ENCODE results near the gene NPM1. TPM values are rescaled to one million over a fixed set of nuclear protein-coding genes. Genes with fewer than 3 reads are reported as not detected.
A peak's percentile ranks its signal among the peaks of the same experiment; 100 is the strongest.
"Not testable (repeated sequence)": the region's sequence is repeated elsewhere in the genome, so short reads cannot be mapped to it uniquely, and the experiment has no call there.

Gene NPM1
- total RNA-seq, 2 experiments from 2014 or later = 1,050 to 1,562 TPM

GRCh38 chr5:171366645-171367044 lies 21.0 kb upstream of the NPM1 start:
- Mint-ChIP-seq H3K27me3 (peaks cover 14% of the 10 kb centered on the region), H3K9me3 (no peaks in the 10 kb centered on the region), H3K27ac (no peak overlapping the region), H3K4me1 (peaks cover 2% of the 10 kb centered on the region), H3K4me3 (no peak overlapping the region), H3K36me3 (ENCODE audit: low read depth) (no peaks in the 10 kb centered on the region)
- POLR2A ChIA-PET = interaction anchor here (0.7 kb wide), 1 partner anchor 316 kb away, joined by 3 read pairs; no protein-coding TSS in a partner anchor
- no peak for DNase-seq
- CTCF ChIA-PET = interaction anchor here (0.6 to 0.7 kb wide), 2 partner anchors 35 to 590 kb away, joined by 3 read pairs; no protein-coding TSS in a partner anchor

GRCh38 chr5:171367424-171368370 lies 20.0 kb upstream of the NPM1 start:
- H3K27me3 Mint-ChIP-seq = peaks cover 14% of the 10 kb centered on the region
- POLR2A ChIA-PET = interaction anchor here (0.7 kb wide), 1 partner anchor 315 kb away, joined by 3 read pairs; no protein-coding TSS in a partner anchor

GRCh38 chr5:171369056-171369455 lies 18.6 kb upstream of the NPM1 start:
- CTCF ChIA-PET = no interaction called here
- H3K4me1 Mint-ChIP-seq = peaks cover 2% of the 10 kb centered on the region
- H3K4me3 Mint-ChIP-seq = no peak overlapping the region
- H3K9me3 Mint-ChIP-seq = no peaks in the 10 kb centered on the region
- no peaks in the 10 kb centered on the region for H3K36me3 Mint-ChIP-seq (ENCODE audit: low read depth)
- H3K27ac Mint-ChIP-seq = no peak overlapping the region
- POLR2A ChIA-PET = no interaction called here
- peaks cover 10% of the 10 kb centered on the region for H3K27me3 Mint-ChIP-seq
- DNase-seq = no peak

More at GRCh38 chr5:171367424-171368370, 20.0 kb upstream of the NPM1 start:
- Mint-ChIP-seq H3K4me3 (no peak overlapping the region), H3K9me3 (no peaks in the 10 kb centered on the region), H3K27ac (no peak overlapping the region), H3K36me3 (ENCODE audit: low read depth) (no peaks in the 10 kb centered on the region), H3K4me1 (peaks cover 2% of the 10 kb centered on the region)
- CTCF ChIA-PET = interaction anchor here (0.6 kb wide), 2 partner anchors 462 to 1398 kb away, joined by 3 read pairs; no protein-coding TSS in a partner anchor
- DNase-seq = no peak

- H3K27me3 Mint-ChIP-seq = peaks cover 10% of the 10 kb centered on the region
- H3K4me1 Mint-ChIP-seq = peaks cover 2% of the 10 kb centered on the region
- POLR2A ChIA-PET = no interaction called here
- H3K27ac Mint-ChIP-seq = no peak overlapping the region
- H3K36me3 Mint-ChIP-seq (ENCODE audit: low read depth) = no peaks in the 10 kb centered on the region
- CTCF ChIA-PET = no interaction called here
- no peaks in the 10 kb centered on the region for H3K9me3 Mint-ChIP-seq
- DNase-seq = no peak
- H3K4me3 Mint-ChIP-seq = no peak overlapping the region
Measured at GRCh38 chr5:171369898-171370297, 17.8 kb upstream of the NPM1 start.

- CTCF ChIA-PET; H3K27me3 Mint-ChIP-seq; H3K9me3 Mint-ChIP-seq; POLR2A ChIA-PET; H3K4me3 Mint-ChIP-seq; H3K27ac Mint-ChIP-seq; H3K4me1 Mint-ChIP-seq; H3K36me3 Mint-ChIP-seq (ENCODE audit: low read depth); DNase-seq: not testable (repeated sequence)
Measured at GRCh38 chr5:171370881-171371280, 16.8 kb upstream of the NPM1 start.

GRCh38 chr5:171371326-171371725 lies 16.3 kb upstream of the NPM1 start:
- DNase-seq = no peak
- Mint-ChIP-seq H3K4me1 (peaks cover 2% of the 10 kb centered on the region), H3K36me3 (ENCODE audit: low read depth) (no peaks in the 10 kb centered on the region), H3K27me3 (peaks cover 7% of the 10 kb centered on the region), H3K9me3 (no peaks in the 10 kb centered on the region), H3K27ac (no peak overlapping the region), H3K4me3 (no peak overlapping the region)
- ChIA-PET CTCF (no interaction called here), POLR2A (no interaction called here)

- Mint-ChIP-seq H3K4me1 (no peaks in the 10 kb centered on the region), H3K4me3 (no peak overlapping the region), H3K9me3 (no peaks in the 10 kb centered on the region), H3K36me3 (ENCODE audit: low read depth) (no peaks in the 10 kb centered on the region), H3K27ac (no peak overlapping the region), H3K27me3 (peaks cover 4% of the 10 kb centered on the region)
- POLR2A ChIA-PET = no interaction called here
- CTCF ChIA-PET = no interaction called here
- DNase-seq = no peak
Measured at GRCh38 chr5:171379961-171380360, 7.7 kb upstream of the NPM1 start.

- POLR2A ChIA-PET, DNase-seq, H3K27ac Mint-ChIP-seq, H3K4me3 Mint-ChIP-seq, CTCF ChIA-PET, H3K9me3 Mint-ChIP-seq, H3K27me3 Mint-ChIP-seq: not testable (repeated sequence)
- Mint-ChIP-seq H3K36me3 (ENCODE audit: low read depth) (peaks cover 13% of the 10 kb centered on the region), H3K4me1 (peaks cover 15% of the 10 kb centered on the region)
Measured at GRCh38 chr5:171384416-171384815, 3.2 kb upstream of the NPM1 start.

GRCh38 chr5:171384999-171385398 lies 2.6 kb upstream of the NPM1 start:
- H3K27ac Mint-ChIP-seq, DNase-seq, H3K4me3 Mint-ChIP-seq, H3K9me3 Mint-ChIP-seq, CTCF ChIA-PET, POLR2A ChIA-PET, H3K27me3 Mint-ChIP-seq: not testable (repeated sequence)
- H3K4me1 Mint-ChIP-seq = peaks cover 21% of the 10 kb centered on the region
- peaks cover 18% of the 10 kb centered on the region for H3K36me3 Mint-ChIP-seq (ENCODE audit: low read depth)

GRCh38 chr5:171386006-171386671 lies 1.5 kb upstream of the NPM1 start:
- Mint-ChIP-seq H3K9me3 (no peaks in the 10 kb centered on the region), H3K4me3 (peak overlapping the region; percentile 43), H3K27me3 (peaks cover 2% of the 10 kb centered on the region), H3K36me3 (ENCODE audit: low read depth) (peaks cover 27% of the 10 kb centered on the region), H3K27ac (peak overlapping the region; percentile 74), H3K4me1 (peaks cover 31% of the 10 kb centered on the region)
- POLR2A ChIA-PET = no interaction called here
- CTCF ChIA-PET = interaction anchor here (0.6 to 1.5 kb wide), 5 partner anchors 33 to 1654 kb away, joined by 3 to 4 read pairs (median 3); partner anchors contain the start of gene FGF18
- no peak for DNase-seq

GRCh38 chr5:171386861-171387344 lies 746 bp upstream of the NPM1 start:
- ChIA-PET CTCF (interaction anchor here (0.6 to 1.5 kb wide), 3 partner anchors 32 to 1515 kb away, joined by 3 read pairs; partner anchors contain the start of gene FGF18), POLR2A (interaction anchor here (0.7 kb wide), 2 partner anchors 19 to 906 kb away, joined by 3 to 7 read pairs; no protein-coding TSS in a partner anchor)
- peaks cover 31% of the 10 kb centered on the region for H3K36me3 Mint-ChIP-seq (ENCODE audit: low read depth)
- peak; percentile 12 for DNase-seq
- H3K27ac Mint-ChIP-seq = peak overlapping the region; percentile 98
- peak overlapping the region; percentile 97 for H3K4me3 Mint-ChIP-seq
- H3K4me1 Mint-ChIP-seq = peaks cover 35% of the 10 kb centered on the region
- H3K27me3 Mint-ChIP-seq = peaks cover 2% of the 10 kb centered on the region
- H3K9me3 Mint-ChIP-seq = no peaks in the 10 kb centered on the region

- Mint-ChIP-seq H3K9me3 (no peaks in the 10 kb centered on the region), H3K4me1 (peaks cover 46% of the 10 kb centered on the region), H3K36me3 (ENCODE audit: low read depth) (peaks cover 42% of the 10 kb centered on the region), H3K27me3 (peaks cover under 1% of the 10 kb centered on the region), H3K27ac (peak overlapping the region; percentile 98), H3K4me3 (peak overlapping the region; percentile 97)
- peak; percentile 84 for DNase-seq
- ChIA-PET POLR2A (interaction anchor here (0.6 kb wide), 1 partner anchor 140 kb away, joined by 3 read pairs; no protein-coding TSS in a partner anchor), CTCF (no interaction called here)
Measured at GRCh38 chr5:171387970-171388815, 544 bp downstream of the NPM1 start.
